SIG-M5 (cell line): ENCODE results near the gene TRPC6.
"Not testable (repeated sequence)": the region's sequence is repeated elsewhere in the genome, so short reads cannot be mapped to it uniquely, and the experiment has no call there.

Experiments used
- DNase-seq: peaks from one replicate; lab custom pipeline; 2025; lab: John Stamatoyannopoulos, UW

The TRPC6 gene

GRCh38 chr11:101521821-101522220 lies 62.0 kb downstream of the TRPC6 start:
- no peak for DNase-seq

- no peak for DNase-seq
These were observed 67.3 kb downstream of the TRPC6 start for GRCh38 chr11:101516546-101516945.

- no peak for DNase-seq
These were observed 72.7 kb downstream of the TRPC6 start for GRCh38 chr11:101511065-101511464.

DNA sequence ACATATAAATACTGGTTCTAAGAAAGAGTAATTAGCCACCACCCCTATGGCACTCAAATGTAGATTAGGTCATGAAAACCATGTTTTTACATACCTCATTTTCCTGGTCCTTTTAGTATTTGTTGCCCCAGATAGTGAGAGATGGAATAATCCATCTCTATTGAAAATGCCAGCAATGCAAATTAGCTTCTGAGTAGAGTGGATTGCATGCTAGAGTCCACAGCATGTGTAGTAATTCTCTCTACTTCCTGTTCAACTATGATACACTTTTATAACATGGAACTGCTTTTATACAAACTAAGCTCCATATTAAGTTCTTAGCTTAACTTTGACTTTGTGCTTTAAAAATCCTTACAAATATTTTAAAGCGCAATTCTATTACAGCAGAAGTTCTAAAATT lies 73.2 kb downstream of the TRPC6 start:
- DNase-seq = no peak

GRCh38 chr11:101509922-101510321 lies 73.9 kb downstream of the TRPC6 start:
- DNase-seq = no peak

GRCh38 chr11:101508370-101508769 lies 75.4 kb downstream of the TRPC6 start:
- no peak for DNase-seq

DNA sequence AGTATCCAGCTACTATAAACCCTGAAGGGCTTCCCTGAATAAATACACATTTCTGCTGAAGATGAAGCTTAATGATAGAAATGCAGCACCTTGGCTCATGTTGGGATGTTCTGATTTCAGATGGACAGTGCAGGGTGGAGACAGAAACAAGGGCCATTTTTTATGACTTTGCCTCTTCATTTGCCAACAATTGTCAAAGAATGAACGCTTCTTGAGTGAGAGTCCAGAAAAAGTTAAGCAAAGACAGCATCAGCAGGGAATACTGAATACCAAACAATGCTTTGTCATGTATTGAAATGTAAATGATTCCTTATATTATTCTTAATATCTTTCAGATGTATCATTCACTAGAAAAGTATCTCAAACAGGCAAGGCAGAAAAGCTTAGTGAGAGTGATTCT lies 84.9 kb downstream of the TRPC6 start:
- no peak for DNase-seq

DNA sequence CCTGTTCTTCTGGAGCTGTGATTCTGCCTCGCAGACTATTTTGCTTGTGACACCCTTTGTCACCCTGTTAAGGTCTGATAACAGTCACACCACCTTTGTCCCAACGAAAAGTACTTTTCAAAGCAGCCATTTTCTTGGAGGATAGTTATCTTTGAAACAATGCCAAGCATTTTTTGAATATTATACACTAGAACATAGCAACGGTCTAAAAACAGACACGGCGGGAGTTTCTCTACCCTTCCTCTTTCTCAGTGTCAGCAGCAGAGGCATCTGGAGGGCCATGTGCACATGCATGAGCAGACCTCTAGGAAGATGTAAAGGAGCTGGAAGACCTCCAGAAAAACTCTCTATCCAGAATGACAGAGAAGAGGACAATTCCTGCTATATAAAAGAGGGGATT lies 86.5 kb downstream of the TRPC6 start:
- no peak for DNase-seq

- no peak for DNase-seq
These were observed 96.0 kb downstream of the TRPC6 start for GRCh38 chr11:101487775-101488174.

DNA sequence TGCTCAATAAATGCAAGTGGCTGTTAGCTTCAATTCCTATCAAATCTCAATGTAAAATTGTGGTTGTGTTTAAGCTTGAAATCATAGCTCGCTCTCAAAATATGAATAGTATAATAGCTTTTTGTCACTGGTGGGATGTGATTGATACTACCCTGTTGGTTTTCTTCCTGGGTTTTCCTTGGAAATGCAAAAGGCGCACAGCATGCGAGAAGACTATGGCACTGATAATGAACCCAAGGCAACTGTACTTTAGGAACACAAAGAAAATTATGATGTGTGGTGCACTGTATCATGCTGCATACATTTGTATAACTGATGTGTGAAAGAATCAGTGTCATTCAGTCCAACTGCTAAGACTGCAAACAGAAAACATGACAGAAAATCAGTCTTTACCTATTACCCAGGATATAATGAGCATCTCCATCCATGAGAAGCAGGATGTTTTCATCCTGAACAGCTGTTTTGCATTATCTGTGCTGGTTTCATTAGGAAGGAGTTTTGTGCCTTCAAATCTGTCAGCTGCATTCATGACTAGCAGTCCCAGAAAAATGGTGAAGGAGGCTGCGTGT lies 101.2 kb downstream of the TRPC6 start:
- DNase-seq = no peak

GRCh38 chr11:101478587-101479369 lies 105.0 kb downstream of the TRPC6 start:
- DNase-seq = no peak

DNA sequence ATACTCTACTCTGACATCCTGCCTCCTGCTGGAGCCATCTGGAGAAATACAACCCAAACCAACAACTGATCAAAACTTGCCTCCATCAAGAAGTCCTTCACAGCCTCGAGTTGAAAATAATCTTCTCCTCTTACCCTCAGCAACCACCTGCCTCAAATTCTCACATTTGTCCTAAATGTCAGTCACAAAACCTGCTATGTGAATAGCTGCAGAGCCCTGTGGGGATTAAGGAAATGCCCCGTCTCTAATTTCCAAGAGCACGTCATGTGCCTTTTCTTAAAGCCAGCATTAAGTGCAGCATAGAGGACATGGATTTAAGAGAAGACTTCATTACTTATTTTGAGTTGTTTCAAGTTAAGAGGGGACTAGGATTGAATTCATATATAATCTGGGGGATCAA lies 105.9 kb downstream of the TRPC6 start:
- no peak for DNase-seq

GRCh38 chr11:101476191-101476590 lies 107.6 kb downstream of the TRPC6 start:
- no peak for DNase-seq

DNA sequence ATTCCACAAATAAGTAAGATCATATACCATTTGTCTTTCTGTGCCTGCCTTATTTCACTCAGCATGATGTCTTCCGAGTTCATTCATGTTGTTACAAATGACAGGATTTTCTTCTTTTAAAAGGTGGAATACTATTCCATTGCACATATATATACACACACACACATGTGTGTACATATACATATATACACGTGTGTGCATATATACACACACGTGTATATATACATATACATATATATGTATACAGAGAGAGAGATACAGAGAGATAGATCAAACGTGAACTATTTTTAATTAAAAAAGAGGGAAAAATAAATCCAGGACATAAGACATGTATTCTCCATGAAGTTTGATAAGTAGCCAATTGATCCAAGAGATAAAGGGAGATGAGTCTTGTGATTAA lies 108.1 kb downstream of the TRPC6 start:
- DNase-seq = no peak

DNA sequence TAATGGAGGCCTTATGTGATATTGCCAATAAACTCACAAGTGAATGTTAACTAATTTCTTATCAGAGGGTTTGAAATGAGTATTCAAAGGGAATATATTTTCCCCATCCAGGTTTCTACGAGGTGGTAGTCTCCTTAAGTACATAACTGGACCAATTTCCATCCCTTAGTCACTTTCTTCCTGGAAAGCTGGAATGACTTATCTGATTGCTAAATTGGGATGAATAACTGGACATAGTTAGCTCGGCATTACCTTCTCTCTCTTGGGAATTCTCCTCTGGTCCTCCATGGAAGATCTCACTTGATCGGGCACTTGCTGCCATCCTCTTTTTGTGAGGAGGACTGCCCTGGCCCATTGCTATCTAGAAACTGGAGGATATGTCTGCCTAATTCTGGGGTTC lies 109.1 kb downstream of the TRPC6 start:
- no peak for DNase-seq

GRCh38 chr11:101470881-101471520 lies 112.8 kb downstream of the TRPC6 start:
- no peak for DNase-seq

DNA sequence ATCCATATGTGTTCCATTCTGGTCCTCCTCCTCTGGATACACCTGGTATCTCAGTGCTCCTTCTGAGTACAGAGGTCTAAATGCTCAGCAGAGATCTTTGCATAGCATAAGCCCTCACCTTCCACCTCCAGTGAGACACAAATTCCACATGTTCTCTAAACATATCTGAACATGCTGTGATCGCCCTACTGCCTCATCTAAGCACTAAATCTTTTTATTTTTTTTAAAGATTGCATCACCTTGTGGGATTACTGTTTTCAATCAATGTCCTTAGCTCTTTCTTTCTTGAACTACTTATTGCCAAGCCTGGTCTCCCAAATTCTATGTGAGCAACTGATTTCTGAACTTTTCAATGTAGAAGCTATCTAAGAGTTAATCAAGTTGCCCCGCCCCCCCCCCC lies 113.4 kb downstream of the TRPC6 start:
- no peak for DNase-seq

DNA sequence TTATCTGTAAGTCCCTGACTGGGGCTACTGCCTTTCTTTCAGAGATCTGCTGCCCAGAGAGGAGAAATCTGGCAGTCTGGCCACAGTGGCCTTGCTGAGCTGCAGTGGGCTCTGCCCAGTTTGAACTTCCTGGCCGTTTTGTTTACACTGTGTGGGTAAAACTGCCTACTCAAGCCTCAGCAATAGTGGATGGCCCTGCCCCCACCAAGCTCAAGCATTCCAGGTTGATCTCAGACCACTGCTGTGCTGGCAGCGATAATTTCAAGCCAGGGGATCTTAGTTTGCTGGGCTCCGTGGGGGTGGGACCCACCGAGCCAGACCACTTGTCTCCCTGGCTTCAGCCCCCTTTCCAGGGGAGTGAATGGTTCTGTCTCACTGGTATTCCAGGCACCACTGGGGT lies 117.5 kb downstream of the TRPC6 start:
- no peak for DNase-seq

- not testable (repeated sequence) for DNase-seq
These were observed 119.4 kb downstream of the TRPC6 start for GRCh38 chr11:101464388-101464787.

DNA sequence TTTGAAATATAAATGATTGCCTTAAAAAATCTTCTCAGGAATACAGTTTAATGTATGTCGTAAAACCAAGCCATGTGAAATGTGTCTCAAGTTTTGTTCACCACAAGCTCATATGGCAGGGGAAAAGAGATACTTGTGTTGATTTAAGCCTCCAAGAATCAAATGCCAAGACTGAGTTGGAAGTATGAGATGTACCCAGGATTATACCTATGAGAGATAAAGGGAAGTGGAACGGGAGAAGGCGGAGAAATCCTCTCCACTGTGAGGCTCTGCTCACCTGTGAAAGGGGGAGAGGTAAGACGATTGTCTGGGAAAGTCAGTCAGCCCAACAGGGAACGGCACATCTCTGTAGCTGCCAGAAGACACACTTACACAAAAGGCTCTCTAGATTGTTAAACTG lies 124.8 kb downstream of the TRPC6 start:
- DNase-seq = no peak

- no peak for DNase-seq
These were observed 125.6 kb downstream of the TRPC6 start for GRCh38 chr11:101458161-101458560.

DNA sequence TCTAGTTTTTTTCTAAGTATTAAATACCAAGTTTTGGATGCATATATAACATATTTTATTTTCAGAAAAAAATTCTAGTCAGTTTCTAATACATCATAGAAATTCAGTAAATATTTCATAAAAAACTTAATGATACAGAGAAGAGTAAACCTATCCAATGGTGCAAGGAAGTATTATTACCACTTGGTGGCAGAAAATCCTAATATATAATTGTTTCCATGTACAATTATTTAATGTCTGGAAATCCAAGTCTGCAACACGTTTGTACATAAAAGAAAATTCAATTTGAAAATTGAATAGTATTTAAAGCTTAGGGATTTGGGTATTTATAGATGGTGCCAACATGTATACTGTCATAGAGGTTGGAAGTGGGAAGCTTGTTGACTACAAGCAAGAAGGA lies 127.0 kb downstream of the TRPC6 start:
- no peak for DNase-seq

- no peak for DNase-seq
These were observed 130.1 kb downstream of the TRPC6 start for GRCh38 chr11:101453682-101454081.
